ENCODE results near the gene AOC2. TPM values are rescaled to one million over a fixed set of nuclear protein-coding genes. Genes with fewer than 3 reads are reported as not detected.

The AOC2 gene
- total and polyA plus RNA-seq, 9 of the 15 experiments (the other 6 are each of a cell fraction or from before 2014, with no cell fraction given), result 0.08 to 0.91 (median 0.49) TPM

DNA sequence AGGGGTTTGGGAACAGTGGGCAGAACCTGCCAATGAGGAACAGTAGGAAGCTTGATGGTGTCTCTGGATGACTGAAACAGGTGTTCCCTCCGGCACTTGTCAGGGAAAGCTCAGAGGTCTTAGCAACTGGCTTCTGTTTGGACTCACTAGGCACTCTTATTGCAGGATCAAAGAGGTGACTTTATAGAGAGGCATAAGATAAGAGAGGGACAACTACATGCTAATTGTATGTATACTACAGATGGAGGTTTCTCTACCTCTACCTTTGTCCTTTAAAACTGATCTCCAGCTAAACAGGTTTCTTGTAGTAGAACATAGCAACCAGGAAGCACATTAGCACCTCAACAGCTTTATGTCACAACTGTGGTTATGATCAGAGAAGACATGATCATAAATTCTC is 38.1 kb upstream of the AOC2 start:
- Histone ChIP-seq H3K4me3 (no peak overlapping the region), H3K9ac (ENCODE audit: insufficient read depth in 1 of 2, low read depth in 2 of 2, low read length in 2 of 2) (no peak overlapping the region), H2AFZ (ENCODE audit: low read depth, low read length) (no peak overlapping the region), H3K9me1 (ENCODE audit: control insufficient read depth, insufficient read depth, low read length) (no peaks in the 10 kb centered on the region), H3K79me2 (ENCODE audit: control insufficient read depth, insufficient read depth, low read length) (no peaks in the 10 kb centered on the region), H3K9me3 (replicated peaks; ENCODE audit: control insufficient read depth, insufficient read depth, low read depth, low read length) (no peaks in the 10 kb centered on the region), H3K27ac (ENCODE audit: extremely low read depth, low read depth, low read length) (no peak overlapping the region), H3K36me3 (ENCODE audit: control insufficient read depth, insufficient read depth, low read length) (peaks cover 22% of the 10 kb centered on the region; the same call in 2 of the 3 replicates), H3K4me1 (replicated peaks in 1 of 2; ENCODE audit: control insufficient read depth in 2 of 2, insufficient read depth in 2 of 2, low read length in 2 of 2) (peaks cover 0 to 11% of the 10 kb centered on the region in 2 experiments; a peak in 3 of 5 replicates), H3K27me3 (ENCODE audit: control insufficient read depth in 2 of 2, insufficient read depth in 2 of 2, low read length in 2 of 2) (no peaks in the 10 kb centered on the region), H4K20me1 (replicated peaks; ENCODE audit: control insufficient read depth, insufficient read depth, low read length) (no peaks in the 10 kb centered on the region), H3K4me2 (ENCODE audit: insufficient read depth, low read length) (no peak overlapping the region)
- intact Hi-C loops (cut with micrococcal nuclease) (no loop called here), in situ Hi-C loops (cut with MboI) (no loop called here)
- POLR2A ChIA-PET, result interaction anchor here (1.1 to 2.6 kb wide), 2 partner anchors 9 to 12 kb away, joined by 3 to 7 read pairs; no protein-coding TSS in a partner anchor
- CTCF ChIA-PET (ENCODE audit: low intra/inter-chr PET ratio), result no interaction called here
- DNase-seq (ENCODE audit: extremely low read depth in 1 of 4, low spot score in 3 of 4) (no peak), FAIRE-seq (no peak), ATAC-seq (no peak)
- BruUV-seq (replicated peaks), result no TSS peak
- 80% methylated on average over 1 of the region's 1 CpG for WGBS (ENCODE audit: insufficient coverage, low coverage, missing lambda C conversion rate)
- TF ChIP-seq POLR2AphosphoS5 (IDR thresholded peaks at IDR 0.05; ENCODE audit: control insufficient read depth, insufficient read depth, low read depth, low read length) (no peak), TCFL5 (CRISPR knock-in tag; conservative IDR thresholded peaks at IDR 0.05) (no peak), POLR3A (IDR thresholded peaks at IDR 0.05; ENCODE audit: borderline replicate concordance, extremely low read depth, insufficient read depth, insufficient read length) (no peak), ZNF77 (CRISPR knock-in tag; IDR thresholded peaks at IDR 0.05) (no peak), SUPT5H (IDR thresholded peaks at IDR 0.05) (no peak), TGIF2 (CRISPR knock-in tag; IDR thresholded peaks at IDR 0.05) (no peak), DNMT1 (IDR thresholded peaks at IDR 0.05) (no peak)
- TF ChIP-seq, protein P1, sequence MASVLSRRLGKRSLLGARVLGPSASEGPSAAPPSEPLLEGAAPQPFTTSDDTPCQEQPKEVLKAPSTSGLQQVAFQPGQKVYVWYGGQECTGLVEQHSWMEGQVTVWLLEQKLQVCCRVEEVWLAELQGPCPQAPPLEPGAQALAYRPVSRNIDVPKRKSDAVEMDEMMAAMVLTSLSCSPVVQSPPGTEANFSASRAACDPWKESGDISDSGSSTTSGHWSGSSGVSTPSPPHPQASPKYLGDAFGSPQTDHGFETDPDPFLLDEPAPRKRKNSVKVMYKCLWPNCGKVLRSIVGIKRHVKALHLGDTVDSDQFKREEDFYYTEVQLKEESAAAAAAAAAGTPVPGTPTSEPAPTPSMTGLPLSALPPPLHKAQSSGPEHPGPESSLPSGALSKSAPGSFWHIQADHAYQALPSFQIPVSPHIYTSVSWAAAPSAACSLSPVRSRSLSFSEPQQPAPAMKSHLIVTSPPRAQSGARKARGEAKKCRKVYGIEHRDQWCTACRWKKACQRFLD (CRISPR knock-in tag; IDR thresholded peaks at IDR 0.05), result no peak
